Epithelial cell of proximal tubule (primary cell): ENCODE measurements around the gene ATP2B1. TPM values are rescaled to one million over a fixed set of nuclear protein-coding genes. Genes with fewer than 3 reads are reported as not detected.

ENCODE experiments used
- DNase-seq: peaks from one replicate; pipeline ENCODE4 v3.0.0-alpha.2; 2011; ENCODE audit warnings: low read depth
- H3K4me3 ChIP-seq: 2 replicates; pipeline ENCODE4 v1.5.1; 2011; ENCODE audit warnings: low read depth, mild to moderate bottlenecking, low read length
- total RNA-seq: library from RNA; depleted of rRNA; stranded (reverse); fragments of >200 nt; gene quantifications from 2 replicates; pipeline ENCODE4 v1.2.3, GENCODE V29; 2015
- TF ChIP-seq, protein P1 (sequence below): conservative IDR thresholded peaks from 2 replicates; pipeline ENCODE4 v1.5.1; 2012; ENCODE audit warnings: low read depth, mild to moderate bottlenecking, low read length

The ATP2B1 gene
- total RNA-seq, 1 donor from 2014 or later = 25.3 TPM

DNA sequence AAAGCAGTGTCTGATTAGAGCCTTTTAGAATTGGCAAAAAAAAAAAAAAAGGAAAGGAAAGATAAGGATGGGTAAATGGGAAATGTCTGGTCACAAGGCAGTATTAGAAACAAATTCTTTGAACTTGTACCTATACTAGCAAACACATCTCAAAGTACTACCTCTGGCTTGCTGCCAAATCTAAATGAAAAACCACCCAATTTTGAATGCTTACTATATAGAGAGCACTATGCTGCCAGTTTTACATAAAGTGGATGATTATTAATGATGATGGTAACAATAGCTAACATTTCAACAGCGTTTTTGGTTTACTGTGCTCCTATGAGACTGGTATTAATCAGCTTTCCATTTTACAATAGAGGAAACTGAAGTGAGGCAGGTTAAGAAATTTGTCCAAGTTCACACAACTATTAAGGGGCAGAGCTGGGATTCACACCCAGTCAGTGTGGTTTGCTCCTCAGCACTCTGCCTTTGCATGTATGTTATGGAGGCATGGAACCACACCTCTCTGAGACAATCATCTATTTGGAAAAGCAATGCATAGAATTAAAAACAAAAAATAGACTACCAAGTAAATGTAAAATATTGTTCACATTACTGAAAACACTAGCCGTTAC lies 34.2 kb downstream of the ATP2B1 start:
- TF ChIP-seq, protein P1, sequence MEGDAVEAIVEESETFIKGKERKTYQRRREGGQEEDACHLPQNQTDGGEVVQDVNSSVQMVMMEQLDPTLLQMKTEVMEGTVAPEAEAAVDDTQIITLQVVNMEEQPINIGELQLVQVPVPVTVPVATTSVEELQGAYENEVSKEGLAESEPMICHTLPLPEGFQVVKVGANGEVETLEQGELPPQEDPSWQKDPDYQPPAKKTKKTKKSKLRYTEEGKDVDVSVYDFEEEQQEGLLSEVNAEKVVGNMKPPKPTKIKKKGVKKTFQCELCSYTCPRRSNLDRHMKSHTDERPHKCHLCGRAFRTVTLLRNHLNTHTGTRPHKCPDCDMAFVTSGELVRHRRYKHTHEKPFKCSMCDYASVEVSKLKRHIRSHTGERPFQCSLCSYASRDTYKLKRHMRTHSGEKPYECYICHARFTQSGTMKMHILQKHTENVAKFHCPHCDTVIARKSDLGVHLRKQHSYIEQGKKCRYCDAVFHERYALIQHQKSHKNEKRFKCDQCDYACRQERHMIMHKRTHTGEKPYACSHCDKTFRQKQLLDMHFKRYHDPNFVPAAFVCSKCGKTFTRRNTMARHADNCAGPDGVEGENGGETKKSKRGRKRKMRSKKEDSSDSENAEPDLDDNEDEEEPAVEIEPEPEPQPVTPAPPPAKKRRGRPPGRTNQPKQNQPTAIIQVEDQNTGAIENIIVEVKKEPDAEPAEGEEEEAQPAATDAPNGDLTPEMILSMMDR = no peak
- no peak overlapping the region for H3K4me3 ChIP-seq
- no peak for DNase-seq

DNA sequence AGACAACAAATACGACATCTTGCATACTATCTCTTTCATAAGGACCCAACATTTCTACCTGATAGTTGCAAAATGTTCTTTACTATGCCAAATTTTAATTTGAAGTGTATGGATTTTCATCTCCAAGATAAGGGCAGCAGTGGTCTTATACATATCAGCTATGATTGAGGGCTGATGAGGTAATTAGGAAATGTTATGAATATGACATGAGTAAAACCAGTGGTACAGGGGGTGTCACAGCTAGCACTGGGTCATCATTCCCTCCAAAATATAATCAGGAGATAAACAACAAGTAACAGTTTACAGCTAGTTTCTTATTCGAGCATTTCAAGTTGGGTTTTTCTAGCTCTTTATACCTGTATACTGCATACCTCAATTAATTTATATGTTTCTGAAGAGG lies 35.0 kb downstream of the ATP2B1 start:
- TF ChIP-seq, protein P1 = no peak
- no peak overlapping the region for H3K4me3 ChIP-seq
- no peak for DNase-seq

DNA sequence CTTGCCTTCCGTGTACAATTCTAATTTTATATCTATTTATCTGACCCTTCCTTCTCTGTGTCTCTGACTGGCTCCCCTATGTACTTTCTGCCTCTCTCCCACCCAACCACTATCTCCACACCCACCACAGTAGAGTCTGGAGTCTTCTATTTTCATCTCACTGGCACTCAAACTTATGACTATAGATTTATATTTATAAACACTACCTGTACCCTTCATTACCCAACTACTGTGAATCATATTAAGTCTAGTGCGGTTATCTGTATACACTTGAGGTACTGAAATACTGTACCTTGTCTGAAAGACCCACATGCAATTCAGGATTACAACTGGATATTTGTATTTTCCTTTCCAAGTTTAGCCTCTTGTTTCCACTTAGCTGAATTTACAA lies 36.1 kb downstream of the ATP2B1 start:
- H3K4me3 ChIP-seq = no peak overlapping the region
- DNase-seq = no peak
- TF ChIP-seq, protein P1 = no peak

DNA sequence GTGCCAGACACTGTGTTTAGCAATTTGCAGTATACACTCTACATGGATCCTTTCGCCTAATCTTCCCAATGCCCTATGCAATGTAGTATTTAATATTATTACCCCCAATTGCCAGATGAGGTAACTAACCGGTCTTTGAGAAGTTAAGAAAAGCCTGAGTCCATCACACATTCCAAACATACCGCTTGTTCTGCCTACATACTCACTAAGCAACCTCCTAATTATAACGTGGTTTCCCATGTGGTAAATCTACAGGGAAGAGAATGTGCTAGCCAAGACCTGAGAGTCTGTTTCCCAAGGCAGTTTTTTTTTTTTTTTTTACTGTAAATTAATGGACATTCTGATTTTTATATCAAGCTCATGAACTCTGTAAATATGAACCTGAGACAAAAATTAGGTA lies 37.2 kb downstream of the ATP2B1 start:
- peak; percentile 50 for DNase-seq
- H3K4me3 ChIP-seq = no peak overlapping the region
- TF ChIP-seq, protein P1 = no peak

DNA sequence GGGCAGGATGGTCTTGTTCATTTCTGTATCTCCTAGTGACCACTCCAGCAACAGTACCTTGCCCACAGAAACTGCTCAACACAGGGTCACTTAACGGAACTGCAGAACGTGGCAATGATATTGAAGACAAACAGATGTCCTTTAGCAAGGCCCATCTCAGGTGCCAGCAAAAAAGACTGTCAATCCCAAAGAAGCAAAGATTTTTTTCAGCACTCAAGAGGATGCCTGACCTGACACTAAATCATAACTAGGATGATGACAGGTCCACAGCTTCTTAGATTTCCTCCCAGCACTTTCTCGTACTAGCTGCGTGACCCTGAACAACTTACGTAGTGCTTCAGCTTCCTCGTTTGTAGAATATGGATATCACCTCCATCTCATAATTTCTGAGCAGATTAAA lies 39.4 kb downstream of the ATP2B1 start:
- no peak for DNase-seq
- TF ChIP-seq, protein P1 = no peak
- no peak overlapping the region for H3K4me3 ChIP-seq

DNA sequence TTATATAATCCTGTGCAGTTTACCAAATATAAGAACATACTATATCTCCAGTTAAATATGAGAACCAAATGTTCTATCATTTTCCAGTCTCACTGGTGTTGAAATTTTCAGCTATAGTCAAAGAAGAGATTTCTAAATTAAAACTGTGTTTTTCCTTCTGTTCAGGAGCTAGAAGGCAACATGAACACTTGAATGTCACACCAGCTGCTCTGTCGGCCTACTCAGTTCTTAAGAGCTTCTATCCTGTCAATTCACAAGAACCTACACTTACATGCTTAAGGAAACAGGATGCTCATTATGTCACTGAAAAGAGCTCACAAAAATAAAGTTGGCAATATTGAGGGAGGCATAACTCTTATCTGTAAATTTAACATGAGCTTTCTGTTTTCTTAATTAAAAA lies 43.1 kb downstream of the ATP2B1 start:
- TF ChIP-seq, protein P1 = no peak
- H3K4me3 ChIP-seq = no peak overlapping the region
- no peak for DNase-seq

DNA sequence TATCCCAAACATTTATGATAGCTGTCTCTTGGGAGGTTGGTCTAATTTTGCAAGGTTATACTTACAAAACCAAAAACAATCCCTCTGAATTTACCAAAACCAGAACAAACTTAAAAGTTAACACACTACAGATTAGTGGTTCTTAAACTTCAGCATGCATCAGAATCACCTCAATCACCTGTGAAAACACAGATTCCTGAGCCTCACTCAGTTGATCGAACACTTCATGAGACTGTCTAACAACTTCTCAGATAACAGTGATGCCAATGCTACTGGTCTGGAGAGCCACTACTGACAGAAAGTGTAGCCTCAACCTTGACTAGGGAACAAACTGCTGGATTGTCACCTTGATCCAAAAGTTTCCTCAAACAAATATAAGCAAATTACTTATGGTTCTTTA lies 44.2 kb downstream of the ATP2B1 start:
- TF ChIP-seq, protein P1 = no peak
- no peak overlapping the region for H3K4me3 ChIP-seq
- DNase-seq = no peak
